GM11168 (cell line): ENCODE measurements around the gene ABITRAM.
"Not testable (repeated sequence)": the region's sequence is repeated elsewhere in the genome, so short reads cannot be mapped to it uniquely, and the experiment has no call there.

Experiments used
- in situ Hi-C: fragments of 300-500 bp; cut with MboI; formaldehyde crosslinking; loops from one replicate; pipeline ENCODE4 v1.12.0; 2022; ENCODE audit warnings: low sequenced_read_pairs; ENCODE audit not compliant: unreplicated experiment

Gene ABITRAM

DNA sequence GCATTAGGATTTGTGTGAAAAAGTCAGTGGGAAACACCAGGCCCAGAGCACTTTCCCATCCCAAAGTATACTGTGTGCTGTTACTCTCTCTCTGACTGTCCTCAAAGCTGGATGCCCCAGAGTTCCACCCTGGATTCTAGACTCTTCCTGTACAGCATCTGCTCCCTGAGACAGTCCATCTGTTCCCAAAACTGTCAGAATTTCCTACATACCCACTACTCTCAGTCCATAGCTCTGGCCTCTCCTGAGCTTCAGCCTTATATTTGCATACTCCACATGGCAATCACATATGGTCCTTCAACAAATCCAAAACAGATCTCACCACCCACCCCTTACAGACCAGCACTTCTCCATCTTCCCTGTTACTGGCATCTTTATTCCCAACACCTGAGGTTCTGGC lies 9.7 kb upstream of the ABITRAM start:
- in situ Hi-C loops = no loop called here

DNA sequence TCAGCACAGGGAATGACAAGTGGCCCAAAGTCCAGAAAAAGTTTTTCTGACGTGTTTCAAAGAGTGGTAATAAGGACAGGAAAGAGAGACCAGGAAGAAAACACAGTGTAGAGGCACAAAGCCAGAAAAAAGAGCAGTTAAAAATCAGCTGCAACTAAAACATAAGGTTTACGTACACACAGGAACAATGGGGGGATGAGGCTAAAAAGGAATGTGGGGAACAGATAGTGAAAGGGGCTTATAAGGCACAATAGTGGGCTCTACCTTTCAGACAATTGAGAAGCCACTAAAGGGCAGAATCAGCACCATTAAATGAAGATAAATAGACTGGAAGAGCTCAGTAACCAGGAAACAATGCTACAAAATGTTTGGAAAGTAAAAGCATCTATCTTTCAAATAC lies 5.8 kb upstream of the ABITRAM start:
- in situ Hi-C loops = no loop called here

DNA sequence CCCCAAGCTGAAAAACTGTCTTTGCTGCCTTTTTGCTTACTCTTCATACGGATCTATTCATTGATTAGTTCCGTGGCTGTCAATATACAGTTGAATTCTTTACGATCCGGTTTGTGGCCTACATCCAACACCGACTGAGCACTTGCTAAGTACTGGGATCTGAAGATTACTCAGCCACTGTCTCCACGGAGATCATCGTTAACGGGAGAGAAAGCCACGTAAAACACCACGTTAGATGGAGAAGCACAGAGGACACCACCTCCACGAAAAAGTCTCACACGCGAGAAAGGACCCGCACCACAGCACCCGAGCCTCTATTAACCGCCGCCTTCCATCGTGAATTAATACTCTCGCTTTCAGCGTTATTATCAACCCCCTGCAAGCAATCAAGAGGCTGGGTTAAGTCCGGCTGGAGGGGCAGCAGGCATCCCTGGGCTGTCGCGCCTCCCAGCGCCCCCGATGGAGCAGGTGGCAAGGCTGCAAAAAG lies 926 bp upstream of the ABITRAM start:
- in situ Hi-C loops = no loop called here

- in situ Hi-C loops = no loop called here
Measured at GRCh38 chr9:108933718-108934322, 380 bp upstream of the ABITRAM start, which contains the start of gene ELP1. Gene ELP1, minus strand, starts transcription at chr9:108934124. Its CDS starts 2,978 bp downstream, at chr9:108931146.

DNA sequence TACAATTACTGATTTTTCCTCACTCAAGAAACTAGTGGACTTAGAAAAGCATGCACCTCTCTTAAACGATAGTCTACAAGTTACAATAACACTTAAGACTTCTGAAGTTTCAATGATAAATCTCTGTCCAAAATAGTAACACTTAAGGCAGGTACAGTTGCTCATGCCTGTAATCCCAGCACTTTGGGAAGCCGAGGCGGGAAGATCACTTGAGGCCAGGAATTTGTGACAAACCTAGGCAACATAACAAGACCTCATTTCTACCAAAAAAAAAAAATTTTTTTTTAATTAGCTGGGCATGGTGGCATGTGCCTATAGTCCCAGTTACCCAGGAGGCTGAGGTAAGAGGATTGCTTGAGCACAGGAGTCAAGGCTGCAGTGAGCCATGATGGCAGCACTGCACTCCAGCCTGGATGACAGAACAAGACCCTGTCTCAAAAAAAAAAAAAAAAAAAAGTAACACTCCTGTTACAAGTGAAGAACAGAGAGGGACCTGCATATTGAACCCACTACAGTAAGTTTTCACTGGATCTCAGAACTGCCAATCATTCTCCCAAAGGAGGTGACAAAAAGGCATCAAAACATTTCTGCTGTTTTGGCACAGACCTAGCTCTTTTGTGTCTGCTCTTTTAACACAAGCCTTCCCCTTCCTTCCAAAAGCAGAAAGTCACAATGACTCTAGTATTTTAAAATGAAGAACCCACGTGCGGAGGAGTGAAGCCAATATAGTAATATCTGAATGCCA lies 3.5 kb downstream of the ABITRAM start:
- in situ Hi-C loops = no loop called here

- in situ Hi-C loops = no loop called here
Measured at GRCh38 chr9:108939975-108940374, 5.8 kb downstream of the ABITRAM start.

DNA sequence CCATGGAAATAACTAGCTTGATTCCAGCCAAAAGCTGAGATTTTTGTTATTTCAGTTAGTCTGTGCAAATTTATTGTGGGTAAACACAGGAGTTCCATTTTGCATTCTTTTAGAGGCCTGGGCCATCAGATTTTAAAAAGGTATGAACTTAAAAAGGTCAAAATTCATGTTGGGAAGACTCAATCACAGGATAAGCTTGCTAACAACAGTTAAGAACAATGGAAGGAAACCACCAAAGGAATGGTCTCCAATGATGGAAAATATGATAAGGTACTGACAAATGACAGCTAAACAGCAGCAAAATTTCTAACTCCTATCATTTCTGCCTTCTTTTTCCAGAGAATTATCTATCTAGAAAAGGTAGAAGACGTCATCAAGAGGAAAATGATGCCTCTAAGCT lies 16.0 kb downstream of the ABITRAM start:
- in situ Hi-C loops = loop anchor here (10.0 kb wide), 1 partner anchor 575 kb away; no protein-coding TSS in a partner anchor

GRCh38 chr9:108951578-108951977 lies 17.4 kb downstream of the ABITRAM start:
- in situ Hi-C loops = loop anchor here (10.0 kb wide), 1 partner anchor 577 kb away; no protein-coding TSS in a partner anchor

DNA sequence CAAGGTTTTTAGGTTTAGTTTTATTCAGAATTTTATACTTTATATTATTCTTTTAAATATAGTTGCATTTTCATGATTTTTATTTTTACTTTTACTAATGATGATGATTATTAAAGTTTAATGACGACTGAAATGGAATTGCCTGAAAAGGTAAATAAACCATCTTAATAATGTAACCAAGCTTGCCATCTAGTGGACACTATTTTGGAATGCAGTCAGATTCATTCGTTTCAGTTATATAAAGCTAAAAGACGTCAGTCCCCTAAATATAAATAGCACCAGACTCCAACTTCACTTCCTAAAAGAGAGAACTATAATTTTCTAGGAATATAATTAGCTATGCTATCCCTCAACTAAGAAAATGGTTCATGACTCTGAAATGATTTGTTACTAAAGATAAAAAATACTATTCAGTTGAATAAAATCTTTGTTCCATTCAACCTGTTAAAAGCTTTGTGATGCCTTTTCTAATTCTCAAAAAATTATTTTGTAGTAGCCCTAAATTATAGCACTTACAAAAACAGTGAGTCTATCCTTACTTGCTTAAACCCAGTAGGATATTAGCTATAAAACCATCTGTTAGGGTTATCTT lies 19.9 kb downstream of the ABITRAM start:
- in situ Hi-C loops = loop anchor here (10.0 kb wide), 1 partner anchor 579 kb away; no protein-coding TSS in a partner anchor

GRCh38 chr9:108956022-108956630 lies 21.9 kb downstream of the ABITRAM start:
- in situ Hi-C loops = loop anchor here (10.0 kb wide), 1 partner anchor 581 kb away; no protein-coding TSS in a partner anchor

DNA sequence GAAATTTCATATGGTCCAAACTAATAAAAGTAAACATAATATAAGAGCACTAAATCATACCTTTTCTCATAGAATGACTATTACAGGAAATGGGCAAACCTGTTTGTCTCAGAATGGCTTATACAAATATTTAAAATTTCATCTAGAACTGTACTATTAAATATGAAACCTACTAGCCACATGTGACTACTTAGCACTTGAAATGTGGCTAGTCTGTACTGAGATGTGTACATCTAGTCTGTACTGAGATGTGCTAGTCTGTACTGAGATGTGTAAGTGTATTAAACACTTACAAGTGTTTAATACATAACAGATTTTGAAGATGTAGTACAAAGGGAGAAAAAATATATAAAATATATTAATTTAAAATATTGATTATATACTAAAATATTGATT lies 22.4 kb downstream of the ABITRAM start:
- in situ Hi-C loops = loop anchor here (10.0 kb wide), 1 partner anchor 582 kb away; no protein-coding TSS in a partner anchor

DNA sequence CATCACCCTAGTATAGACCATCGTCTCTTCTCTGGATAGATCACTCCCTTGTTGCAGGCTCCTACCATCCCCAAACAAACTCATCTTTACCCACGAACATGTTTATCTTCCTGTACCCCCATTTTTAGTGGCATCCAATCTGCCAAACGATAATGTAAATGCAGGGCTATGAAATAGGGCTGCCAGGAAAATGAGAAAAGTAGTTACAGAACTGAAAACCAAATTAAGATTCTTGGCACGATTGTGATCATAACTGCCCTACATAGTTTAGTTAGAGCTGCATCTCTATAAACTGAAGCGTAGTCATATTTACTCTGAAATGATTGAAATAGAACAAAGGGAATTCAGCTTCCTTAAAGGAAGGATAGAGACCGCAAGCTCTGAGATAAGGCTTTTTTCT lies 26.1 kb downstream of the ABITRAM start:
- in situ Hi-C loops = no loop called here

- in situ Hi-C loops = no loop called here
Measured at GRCh38 chr9:108961151-108961550, 27.0 kb downstream of the ABITRAM start.

DNA sequence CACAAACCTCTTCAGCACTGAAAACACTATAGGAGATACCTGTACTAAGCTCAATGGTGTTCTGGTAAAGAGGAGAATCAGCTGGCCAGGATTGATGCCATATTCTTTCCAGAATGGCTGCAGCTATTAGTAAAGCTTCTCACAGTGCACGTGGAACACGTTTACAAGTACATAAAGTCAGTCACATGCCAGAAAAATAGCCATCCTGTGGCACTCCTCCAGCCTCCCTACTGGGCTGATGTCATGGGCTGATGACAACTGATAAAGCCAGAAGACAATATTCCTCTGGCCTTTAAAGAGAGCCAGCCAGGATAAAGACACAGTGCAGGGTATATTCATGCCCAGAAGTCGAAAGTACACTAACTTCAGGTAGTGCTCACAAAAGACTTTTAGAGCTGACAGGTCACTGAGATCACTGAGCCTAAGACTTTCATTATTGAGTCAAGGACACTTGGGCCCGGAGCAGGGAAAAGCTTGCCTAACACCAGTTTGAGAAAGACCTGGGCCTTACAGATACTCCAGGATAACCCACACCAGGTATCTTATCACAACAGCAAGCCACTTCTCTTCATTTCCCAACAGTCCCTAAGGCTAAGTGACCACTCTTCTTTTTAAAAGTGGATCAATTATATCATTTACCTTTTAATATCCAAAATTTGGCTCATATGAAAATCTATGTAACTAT lies 29.4 kb downstream of the ABITRAM start:
- in situ Hi-C loops = no loop called here

GRCh38 chr9:108967916-108968315 lies 33.7 kb downstream of the ABITRAM start:
- in situ Hi-C loops = no loop called here

- in situ Hi-C loops = not testable (repeated sequence)
Measured at GRCh38 chr9:108971392-108971791, 37.2 kb downstream of the ABITRAM start.

DNA sequence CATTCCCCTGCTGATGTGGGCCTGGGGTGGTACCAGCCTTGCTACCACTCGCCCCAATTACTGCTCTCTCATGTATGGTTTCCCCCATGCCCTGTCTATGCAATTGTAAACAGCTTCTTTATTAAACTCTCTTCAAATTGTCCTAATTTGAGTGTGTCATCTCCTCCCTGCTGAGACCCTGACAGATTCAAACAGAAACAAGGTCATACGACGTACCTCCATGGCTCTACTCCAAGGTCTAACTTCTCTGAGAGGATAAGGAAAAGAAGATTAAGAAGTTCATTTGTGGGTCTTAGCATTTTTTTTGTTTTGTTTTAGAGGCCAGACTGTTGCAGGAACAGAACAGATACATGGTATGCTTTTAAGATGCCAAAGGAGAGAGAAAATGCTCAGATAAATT lies 38.0 kb downstream of the ABITRAM start:
- in situ Hi-C loops = no loop called here

DNA sequence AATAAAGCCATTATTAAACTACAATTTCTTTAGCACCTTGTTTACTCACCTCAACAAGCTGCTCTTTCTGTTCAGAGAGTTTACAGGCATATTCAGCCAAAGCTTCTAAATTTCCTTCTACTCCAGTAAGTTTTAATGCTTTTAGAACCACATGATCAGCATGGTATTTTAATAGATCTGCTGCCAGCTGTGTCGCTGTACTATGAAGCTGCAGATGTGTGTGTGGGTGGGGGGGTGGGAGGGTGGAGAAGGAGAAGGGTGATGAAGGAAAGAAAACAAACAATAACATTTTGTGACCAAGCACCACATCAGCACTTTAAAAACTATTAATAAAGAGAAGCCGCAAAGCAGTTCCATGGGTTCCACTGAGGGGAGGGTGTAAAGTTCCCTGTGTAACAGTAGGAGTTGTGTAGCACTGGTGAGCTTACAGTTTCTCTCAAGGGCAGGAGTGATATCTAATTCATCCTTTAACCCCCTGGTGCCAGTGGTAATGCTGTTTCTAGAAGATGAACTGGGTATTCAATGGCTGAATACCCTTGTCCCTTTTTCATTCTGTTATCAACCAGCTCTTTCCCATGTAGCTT lies 38.5 kb downstream of the ABITRAM start:
- in situ Hi-C loops = no loop called here

DNA sequence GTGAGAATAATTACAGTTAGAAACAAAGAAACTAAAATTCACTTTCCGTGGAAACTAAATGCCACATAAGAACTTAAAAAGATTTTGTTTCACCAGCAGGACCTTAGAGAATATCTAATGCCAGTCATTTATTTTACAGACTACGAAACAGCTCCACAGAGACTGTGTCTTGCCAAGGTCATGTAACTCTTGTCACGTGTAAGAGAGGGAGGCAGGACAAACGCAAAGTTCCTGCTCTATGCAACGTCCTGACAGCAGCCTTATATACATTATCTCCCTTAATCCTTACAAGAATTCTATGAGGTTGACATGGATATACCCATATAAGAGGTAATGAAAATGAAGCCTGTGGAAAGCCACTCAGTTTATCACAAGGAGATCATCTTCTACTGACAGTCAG lies 39.7 kb downstream of the ABITRAM start:
- in situ Hi-C loops = no loop called here

DNA sequence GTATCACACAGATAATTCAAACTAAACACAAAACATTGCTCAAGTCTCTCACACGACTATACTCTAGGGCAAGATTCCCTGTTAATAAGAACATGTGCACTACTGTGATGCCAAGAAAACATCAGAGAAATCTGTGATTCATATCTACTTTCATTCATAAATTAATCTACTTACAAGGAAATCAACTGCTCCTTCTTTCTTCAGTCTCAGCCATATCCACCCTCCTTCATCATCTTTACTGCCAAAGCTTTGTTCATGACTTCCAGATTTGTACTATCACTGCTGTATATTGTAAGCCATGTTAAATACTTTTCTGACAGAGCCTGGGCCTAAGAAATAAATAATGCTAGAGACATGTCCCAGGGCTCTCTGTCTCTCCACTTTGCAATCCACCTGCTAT lies 44.0 kb downstream of the ABITRAM start:
- in situ Hi-C loops = no loop called here
